Right lobe of liver (tissue), 6 donors: ENCODE measurements around the gene PRSS38. TPM values are rescaled to one million over a fixed set of nuclear protein-coding genes. Genes with fewer than 3 reads are reported as not detected.
"Not testable (repeated sequence)": the region's sequence is repeated elsewhere in the genome, so short reads cannot be mapped to it uniquely, and the experiment has no call there.

Experiments
- ATAC-seq, 4 donors: fragments of 200-7000 bp; cut with Tn5 transposase; one replicate each; pipeline ENCODE4 v1.9.1; 2020; ENCODE audit warnings: mild to moderate bottlenecking in 4 of 4, moderate library complexity in 4 of 4
- DNase-seq, 3 donors: peaks; one replicate each; pipeline ENCODE4 v3.0.0-alpha.2; 2020
- H3K27ac ChIP-seq, 3 donors: fragments of 200-600 bp; one replicate each; pipeline ENCODE4 v1.8.0; 2022
- H3K27me3 ChIP-seq, 2 donors: fragments of 200-600 bp; one replicate each; pipeline ENCODE4 v1.8.0; 2022
- H3K36me3 ChIP-seq, 4 donors: fragments of 200-600 bp; sonication (generic) in 1 of 4; one replicate each; pipeline versions ENCODE4 v1.5.1 to v1.8.0; 2017 to 2022; ENCODE audit warnings: control low read depth in 1 of 4
- H3K4me1 ChIP-seq, 4 donors: fragments of 200-600 bp; sonication (generic) in 1 of 4; one replicate each; pipeline versions ENCODE4 v1.5.1 to v1.8.0; 2017 to 2022; ENCODE audit warnings: control low read depth in 1 of 4
- H3K4me3 ChIP-seq, 3 donors: fragments of 200-600 bp; one replicate each; pipeline ENCODE4 v1.8.0; 2022
- H3K9me3 ChIP-seq, 4 donors: fragments of 200-600 bp; sonication (generic) in 1 of 4; one replicate each; pipeline versions ENCODE4 v1.5.1 to v1.8.0; 2017 to 2022; ENCODE audit warnings: control low read depth in 1 of 4
- POLR2A ChIP-seq: fragments of 450-650 bp; IDR thresholded peaks from one replicate; pipeline ENCODE4 v1.6.1; 2017; ENCODE audit warnings: antibody characterized with exemption, mild to moderate bottlenecking
- WGBS: methylation state at CpG from one replicate; pipeline ENCODE4 v1.1.6; 2018; ENCODE audit warnings: low coverage, low lambda C conversion rate; ENCODE audit not compliant: insufficient coverage; ENCODE audit errors: missing lambda C conversion rate; 5-methylcytosine and 5-hydroxymethylcytosine counted together
- intact Hi-C, 2 donors: fragments of 100-400 bp; cut with DNase I; formaldehyde crosslinking; loops; one replicate each; pipeline versions ENCODE4 v1.11.2 to v1.14.1; 2022
- total RNA-seq, 6 experiments: library from RNA; depleted of rRNA in 2 of 6; stranded (reverse); fragments of >200 nt in 2 of 6; fragmentation: NEBNext Ultra II Directional in 3 of 6; extraction: Animal tissue kit (Norgen Biotek cat#: 25700) in 3 of 6; gene quantifications; one replicate each; pipeline versions ENCODE4 v1.1.0 to v1.2.4, GENCODE V29; 2016 to 2023
- TF ChIP-seq, protein P1 (sequence below), 4 donors: fragments of 200-600 bp in 3 of 4; fragments of 450-650 bp in 1 of 4; IDR thresholded peaks; one replicate each; pipeline versions ENCODE4 v1.5.1 to v1.8.0; 2016 to 2022; ENCODE audit warnings: antibody characterized with exemption in 4 of 4, mild to moderate bottlenecking in 2 of 4
- donor health status: DM: no; HTN: yes; CAD: no.
- donor health status: DM: no; HTN: no; CAD: no.
- donor health status: DM: no; HTN: no; CAD: no.
- donor health status: DM: no; HTN: yes; CAD: no.
- donor health status: DM: no; HTN: yes; CAD: no.

The PRSS38 gene
- total RNA-seq, 6 experiments from 2014 or later = not detected

DNA sequence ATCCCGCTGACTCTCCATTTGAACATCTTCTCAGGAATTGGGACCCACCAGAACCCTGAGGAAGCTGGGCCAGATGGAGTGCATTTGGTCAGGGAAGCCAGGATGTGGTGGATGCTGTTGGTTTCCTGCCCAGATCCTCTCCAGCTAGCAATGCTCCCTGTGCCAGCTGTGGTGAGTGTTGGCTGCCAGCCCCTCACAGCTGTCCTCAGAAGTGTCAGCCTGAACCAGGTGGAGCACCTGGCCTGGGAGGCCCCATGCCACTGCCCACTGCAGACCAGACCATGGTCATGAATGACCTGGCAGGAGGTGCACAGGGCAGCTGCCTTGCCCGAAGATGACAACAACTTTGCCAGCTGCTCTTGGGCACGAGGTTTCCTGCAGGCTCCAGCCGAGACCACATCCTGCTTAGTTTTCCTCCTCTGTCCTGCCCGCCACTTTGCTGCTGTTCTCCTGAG is 54.4 kb downstream of the PRSS38 start:
- WGBS = 23% methylated on average over 4 of the region's 5 CpGs
- H3K4me1 ChIP-seq = no peaks in the 10 kb centered on the region

DNA sequence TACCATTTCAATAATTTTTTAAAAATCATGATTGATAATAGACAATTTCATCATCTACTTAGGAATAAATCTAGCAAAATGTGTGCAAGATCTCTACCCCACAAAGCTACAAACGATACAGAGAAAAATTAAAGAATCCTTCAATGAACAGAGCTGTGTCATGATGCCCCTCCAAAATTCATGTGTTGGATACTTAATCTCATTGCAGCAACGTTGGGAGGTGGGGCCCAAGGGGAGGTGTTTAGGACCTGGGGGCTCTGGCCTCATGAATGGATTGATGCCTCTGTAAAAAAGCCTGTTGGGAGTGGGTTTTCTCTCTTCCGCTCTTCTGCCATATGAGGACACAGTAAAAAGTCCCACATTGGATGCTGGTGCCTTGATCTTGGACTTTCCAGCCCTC is 54.9 kb downstream of the PRSS38 start:
- DNase-seq (no peak), ATAC-seq (no peak)
- TF ChIP-seq, protein P1, sequence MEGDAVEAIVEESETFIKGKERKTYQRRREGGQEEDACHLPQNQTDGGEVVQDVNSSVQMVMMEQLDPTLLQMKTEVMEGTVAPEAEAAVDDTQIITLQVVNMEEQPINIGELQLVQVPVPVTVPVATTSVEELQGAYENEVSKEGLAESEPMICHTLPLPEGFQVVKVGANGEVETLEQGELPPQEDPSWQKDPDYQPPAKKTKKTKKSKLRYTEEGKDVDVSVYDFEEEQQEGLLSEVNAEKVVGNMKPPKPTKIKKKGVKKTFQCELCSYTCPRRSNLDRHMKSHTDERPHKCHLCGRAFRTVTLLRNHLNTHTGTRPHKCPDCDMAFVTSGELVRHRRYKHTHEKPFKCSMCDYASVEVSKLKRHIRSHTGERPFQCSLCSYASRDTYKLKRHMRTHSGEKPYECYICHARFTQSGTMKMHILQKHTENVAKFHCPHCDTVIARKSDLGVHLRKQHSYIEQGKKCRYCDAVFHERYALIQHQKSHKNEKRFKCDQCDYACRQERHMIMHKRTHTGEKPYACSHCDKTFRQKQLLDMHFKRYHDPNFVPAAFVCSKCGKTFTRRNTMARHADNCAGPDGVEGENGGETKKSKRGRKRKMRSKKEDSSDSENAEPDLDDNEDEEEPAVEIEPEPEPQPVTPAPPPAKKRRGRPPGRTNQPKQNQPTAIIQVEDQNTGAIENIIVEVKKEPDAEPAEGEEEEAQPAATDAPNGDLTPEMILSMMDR (IDR thresholded peaks at IDR 0.05) = no peak
- TF ChIP-seq POLR2A = no peak
- intact Hi-C loops = no loop called here
- no peaks in the 10 kb centered on the region for H3K9me3 ChIP-seq
- H3K27me3 ChIP-seq = no peaks in the 10 kb centered on the region
- H3K36me3 ChIP-seq = no peaks in the 10 kb centered on the region
- no peak overlapping the region for H3K27ac ChIP-seq
- H3K4me3 ChIP-seq = no peak overlapping the region
- 23% methylated on average over 2 of the region's 3 CpGs for WGBS
- no peaks in the 10 kb centered on the region for H3K4me1 ChIP-seq

More for the DNA sequence above, 54.4 kb downstream of the PRSS38 start:
- H3K4me3 ChIP-seq = no peak overlapping the region
- no peaks in the 10 kb centered on the region for H3K27me3 ChIP-seq
- no peak for TF ChIP-seq POLR2A
- TF ChIP-seq, protein P1 (IDR thresholded peaks at IDR 0.05) = no peak
- no peak overlapping the region for H3K27ac ChIP-seq
- ATAC-seq (no peak), DNase-seq (no peak)
- H3K36me3 ChIP-seq = no peaks in the 10 kb centered on the region
- no peaks in the 10 kb centered on the region for H3K9me3 ChIP-seq
- intact Hi-C loops = no loop called here

DNA sequence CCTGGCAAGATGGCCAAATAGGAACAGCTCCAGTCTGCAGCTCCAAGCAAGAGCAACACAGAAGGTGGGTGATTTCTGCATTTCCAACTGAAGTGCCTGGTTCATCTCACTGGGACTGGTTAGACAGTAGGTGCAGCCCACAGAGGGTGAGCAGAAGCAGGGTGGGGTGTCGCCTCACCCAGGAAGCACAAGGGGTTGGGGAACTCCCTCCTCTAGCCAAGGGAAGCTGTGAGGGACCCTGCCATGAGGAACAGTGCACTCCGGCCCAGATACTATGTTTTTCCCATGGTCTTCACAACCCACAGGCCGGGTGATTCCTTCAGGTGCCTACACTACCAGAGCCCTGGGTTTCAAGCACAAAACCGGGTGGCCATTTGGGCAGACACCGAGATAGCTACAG is 56.4 kb downstream of the PRSS38 start:
- H3K4me1 ChIP-seq, H3K27ac ChIP-seq, H3K36me3 ChIP-seq, ATAC-seq, intact Hi-C loops, H3K9me3 ChIP-seq, H3K27me3 ChIP-seq, DNase-seq, H3K4me3 ChIP-seq: not testable (repeated sequence)
- WGBS = 50% methylated on average over 2 of the region's 5 CpGs

- ATAC-seq, H3K36me3 ChIP-seq, DNase-seq, H3K4me3 ChIP-seq, H3K4me1 ChIP-seq, intact Hi-C loops, H3K9me3 ChIP-seq, H3K27me3 ChIP-seq, H3K27ac ChIP-seq: not testable (repeated sequence)
- WGBS = 86% methylated on average over 3 of the region's 3 CpGs
These were observed 62.3 kb downstream of the PRSS38 start for GRCh38 chr1:227877810-227878209.

DNA sequence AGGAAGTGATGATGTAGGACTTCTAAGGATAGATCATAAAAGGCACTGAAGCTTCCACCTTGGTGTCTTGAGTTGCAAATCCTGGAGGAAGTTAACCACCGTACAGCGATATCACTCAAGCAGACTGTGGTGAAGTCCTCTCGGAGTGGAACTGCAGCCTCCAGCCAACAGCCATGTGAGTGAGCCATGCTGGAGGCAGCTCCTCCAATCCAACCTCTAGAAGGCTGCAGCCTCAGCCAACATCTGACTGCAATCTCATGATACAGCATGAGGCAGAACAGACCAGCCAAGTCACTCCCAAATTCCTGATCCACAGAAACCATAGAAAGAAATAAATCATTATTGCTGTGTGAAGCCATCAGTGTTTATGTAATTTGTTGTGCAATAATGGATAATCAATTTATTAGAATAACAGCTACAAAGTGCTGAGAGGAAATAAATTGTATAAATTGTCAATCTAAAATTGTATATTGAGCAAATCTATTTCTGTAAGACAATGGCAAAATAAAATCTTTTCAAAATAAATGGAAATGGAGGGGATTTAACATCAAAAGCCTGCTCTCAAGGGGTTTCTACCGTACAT is 65.0 kb downstream of the PRSS38 start:
- DNase-seq (peak in 1 of 3 donors; percentile 16), ATAC-seq (no peak)
- Histone ChIP-seq H3K4me3 (no peak overlapping the region), H3K9me3 (no peaks in the 10 kb centered on the region), H3K4me1 (no peaks in the 10 kb centered on the region), H3K27ac (no peak overlapping the region), H3K27me3 (no peaks in the 10 kb centered on the region), H3K36me3 (no peaks in the 10 kb centered on the region)
- TF ChIP-seq POLR2A = no peak
- TF ChIP-seq, protein P1 (IDR thresholded peaks at IDR 0.05) = no peak
- intact Hi-C loops = no loop called here
- WGBS = 62% methylated on average over 4 of the region's 4 CpGs
